HL-60 (cell line): ENCODE data around the gene DSG3.

Source experiments
- DNase-seq, 2 experiments: peaks; one replicate each; pipeline ENCODE4 v3.0.0-alpha.2; 2010 to 2020; ENCODE audit warnings: low read depth in 1 of 2, low spot score in 1 of 2
- H3K27ac ChIP-seq: fragments of 250-450 bp; sonication (Bioruptor Pico); replicated peaks from 2 replicates; pipeline ENCODE4 v1.5.1; 2020; ENCODE audit warnings: mild to moderate bottlenecking, moderate library complexity
- H3K27me3 ChIP-seq: fragments of 250-450 bp; sonication (Bioruptor Pico); 2 replicates; pipeline ENCODE4 v1.5.1; 2021; ENCODE audit warnings: mild to moderate bottlenecking, moderate library complexity; ENCODE audit not compliant: insufficient read depth, poor library complexity, severe bottlenecking
- H3K4me3 ChIP-seq: replicated peaks from 2 replicates; pipeline ENCODE4 v1.5.1; 2011; ENCODE audit warnings: mild to moderate bottlenecking, control low read depth, low read length; ENCODE audit not compliant: insufficient read depth
- GABPA ChIP-seq: IDR thresholded peaks from 2 replicates; pipeline ENCODE4 v1.6.1; 2012; ENCODE audit warnings: low read depth
- POLR2AphosphoS5 ChIP-seq: IDR thresholded peaks from 2 replicates; pipeline ENCODE4 v1.6.1; 2012; ENCODE audit warnings: low read depth
- SPI1 ChIP-seq: IDR thresholded peaks from 2 replicates; pipeline ENCODE4 v1.6.1; 2012; ENCODE audit warnings: low read depth, mild to moderate bottlenecking, borderline replicate concordance
- long read RNA-seq: library from polyadenylated mRNA; unstranded; transcript quantifications from one replicate; pipeline ENCODE4 v2.0.0, GENCODE V29; 2020
- TF ChIP-seq, protein P1 (sequence below): IDR thresholded peaks from one replicate; pipeline ENCODE4 v1.5.1; 2011; ENCODE audit warnings: low read length, control low read depth, inconsistent platforms; ENCODE audit not compliant: insufficient read depth
- TF ChIP-seq, protein P2 (sequence below): IDR thresholded peaks from 2 replicates; pipeline ENCODE4 v1.6.1; 2012; ENCODE audit warnings: low read depth; ENCODE audit not compliant: insufficient replicate concordance

Gene DSG3, protein sequence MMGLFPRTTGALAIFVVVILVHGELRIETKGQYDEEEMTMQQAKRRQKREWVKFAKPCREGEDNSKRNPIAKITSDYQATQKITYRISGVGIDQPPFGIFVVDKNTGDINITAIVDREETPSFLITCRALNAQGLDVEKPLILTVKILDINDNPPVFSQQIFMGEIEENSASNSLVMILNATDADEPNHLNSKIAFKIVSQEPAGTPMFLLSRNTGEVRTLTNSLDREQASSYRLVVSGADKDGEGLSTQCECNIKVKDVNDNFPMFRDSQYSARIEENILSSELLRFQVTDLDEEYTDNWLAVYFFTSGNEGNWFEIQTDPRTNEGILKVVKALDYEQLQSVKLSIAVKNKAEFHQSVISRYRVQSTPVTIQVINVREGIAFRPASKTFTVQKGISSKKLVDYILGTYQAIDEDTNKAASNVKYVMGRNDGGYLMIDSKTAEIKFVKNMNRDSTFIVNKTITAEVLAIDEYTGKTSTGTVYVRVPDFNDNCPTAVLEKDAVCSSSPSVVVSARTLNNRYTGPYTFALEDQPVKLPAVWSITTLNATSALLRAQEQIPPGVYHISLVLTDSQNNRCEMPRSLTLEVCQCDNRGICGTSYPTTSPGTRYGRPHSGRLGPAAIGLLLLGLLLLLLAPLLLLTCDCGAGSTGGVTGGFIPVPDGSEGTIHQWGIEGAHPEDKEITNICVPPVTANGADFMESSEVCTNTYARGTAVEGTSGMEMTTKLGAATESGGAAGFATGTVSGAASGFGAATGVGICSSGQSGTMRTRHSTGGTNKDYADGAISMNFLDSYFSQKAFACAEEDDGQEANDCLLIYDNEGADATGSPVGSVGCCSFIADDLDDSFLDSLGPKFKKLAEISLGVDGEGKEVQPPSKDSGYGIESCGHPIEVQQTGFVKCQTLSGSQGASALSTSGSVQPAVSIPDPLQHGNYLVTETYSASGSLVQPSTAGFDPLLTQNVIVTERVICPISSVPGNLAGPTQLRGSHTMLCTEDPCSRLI
- long read RNA-seq = 0 reads

DNA sequence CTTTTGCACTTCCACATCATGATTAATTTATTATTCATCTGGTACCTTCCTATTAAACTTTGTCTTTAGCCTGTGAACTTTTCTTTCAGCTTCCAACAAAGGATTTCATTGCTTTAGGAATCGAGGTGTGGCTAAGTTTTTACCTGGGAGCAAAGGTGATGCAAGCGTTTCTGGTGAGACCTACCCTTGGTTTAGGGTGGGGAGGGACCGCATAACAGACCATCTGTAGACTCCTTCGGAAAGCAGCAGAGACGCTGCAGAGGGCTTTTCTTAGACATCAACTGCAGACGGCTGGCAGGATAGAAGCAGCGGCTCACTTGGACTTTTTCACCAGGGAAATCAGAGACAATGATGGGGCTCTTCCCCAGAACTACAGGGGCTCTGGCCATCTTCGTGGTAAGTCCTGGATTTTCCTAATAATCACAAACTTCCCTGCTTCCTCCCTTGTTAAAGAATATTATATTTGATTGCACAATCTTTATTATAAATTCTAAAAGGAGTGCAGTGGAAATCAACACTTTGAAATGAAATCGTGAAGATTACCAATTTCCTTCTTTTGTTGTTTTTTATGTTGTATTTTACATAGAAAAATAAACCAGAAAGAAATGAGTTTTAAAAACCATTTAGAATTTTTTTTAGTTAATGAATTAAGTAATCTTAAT, at the start of gene DSG3:
TSS of gene DSG3 (plus strand) at position 212 of the 662 bp plus-strand sequence. CDS start at position 349, 137 bp downstream.
- TF ChIP-seq SPI1 (no peak), POLR2AphosphoS5 (no peak), GABPA (no peak)
- TF ChIP-seq, protein P1, sequence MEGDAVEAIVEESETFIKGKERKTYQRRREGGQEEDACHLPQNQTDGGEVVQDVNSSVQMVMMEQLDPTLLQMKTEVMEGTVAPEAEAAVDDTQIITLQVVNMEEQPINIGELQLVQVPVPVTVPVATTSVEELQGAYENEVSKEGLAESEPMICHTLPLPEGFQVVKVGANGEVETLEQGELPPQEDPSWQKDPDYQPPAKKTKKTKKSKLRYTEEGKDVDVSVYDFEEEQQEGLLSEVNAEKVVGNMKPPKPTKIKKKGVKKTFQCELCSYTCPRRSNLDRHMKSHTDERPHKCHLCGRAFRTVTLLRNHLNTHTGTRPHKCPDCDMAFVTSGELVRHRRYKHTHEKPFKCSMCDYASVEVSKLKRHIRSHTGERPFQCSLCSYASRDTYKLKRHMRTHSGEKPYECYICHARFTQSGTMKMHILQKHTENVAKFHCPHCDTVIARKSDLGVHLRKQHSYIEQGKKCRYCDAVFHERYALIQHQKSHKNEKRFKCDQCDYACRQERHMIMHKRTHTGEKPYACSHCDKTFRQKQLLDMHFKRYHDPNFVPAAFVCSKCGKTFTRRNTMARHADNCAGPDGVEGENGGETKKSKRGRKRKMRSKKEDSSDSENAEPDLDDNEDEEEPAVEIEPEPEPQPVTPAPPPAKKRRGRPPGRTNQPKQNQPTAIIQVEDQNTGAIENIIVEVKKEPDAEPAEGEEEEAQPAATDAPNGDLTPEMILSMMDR = no peak
- TF ChIP-seq, protein P2, sequence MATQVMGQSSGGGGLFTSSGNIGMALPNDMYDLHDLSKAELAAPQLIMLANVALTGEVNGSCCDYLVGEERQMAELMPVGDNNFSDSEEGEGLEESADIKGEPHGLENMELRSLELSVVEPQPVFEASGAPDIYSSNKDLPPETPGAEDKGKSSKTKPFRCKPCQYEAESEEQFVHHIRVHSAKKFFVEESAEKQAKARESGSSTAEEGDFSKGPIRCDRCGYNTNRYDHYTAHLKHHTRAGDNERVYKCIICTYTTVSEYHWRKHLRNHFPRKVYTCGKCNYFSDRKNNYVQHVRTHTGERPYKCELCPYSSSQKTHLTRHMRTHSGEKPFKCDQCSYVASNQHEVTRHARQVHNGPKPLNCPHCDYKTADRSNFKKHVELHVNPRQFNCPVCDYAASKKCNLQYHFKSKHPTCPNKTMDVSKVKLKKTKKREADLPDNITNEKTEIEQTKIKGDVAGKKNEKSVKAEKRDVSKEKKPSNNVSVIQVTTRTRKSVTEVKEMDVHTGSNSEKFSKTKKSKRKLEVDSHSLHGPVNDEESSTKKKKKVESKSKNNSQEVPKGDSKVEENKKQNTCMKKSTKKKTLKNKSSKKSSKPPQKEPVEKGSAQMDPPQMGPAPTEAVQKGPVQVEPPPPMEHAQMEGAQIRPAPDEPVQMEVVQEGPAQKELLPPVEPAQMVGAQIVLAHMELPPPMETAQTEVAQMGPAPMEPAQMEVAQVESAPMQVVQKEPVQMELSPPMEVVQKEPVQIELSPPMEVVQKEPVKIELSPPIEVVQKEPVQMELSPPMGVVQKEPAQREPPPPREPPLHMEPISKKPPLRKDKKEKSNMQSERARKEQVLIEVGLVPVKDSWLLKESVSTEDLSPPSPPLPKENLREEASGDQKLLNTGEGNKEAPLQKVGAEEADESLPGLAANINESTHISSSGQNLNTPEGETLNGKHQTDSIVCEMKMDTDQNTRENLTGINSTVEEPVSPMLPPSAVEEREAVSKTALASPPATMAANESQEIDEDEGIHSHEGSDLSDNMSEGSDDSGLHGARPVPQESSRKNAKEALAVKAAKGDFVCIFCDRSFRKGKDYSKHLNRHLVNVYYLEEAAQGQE = no peak
- Histone ChIP-seq H3K27ac (no peak within 1 kb of the TSS), H3K4me3 (no peak within 1 kb of the TSS), H3K27me3 (peaks cover 2% of the 10 kb centered on the region)
- DNase-seq = no peak

DNA sequence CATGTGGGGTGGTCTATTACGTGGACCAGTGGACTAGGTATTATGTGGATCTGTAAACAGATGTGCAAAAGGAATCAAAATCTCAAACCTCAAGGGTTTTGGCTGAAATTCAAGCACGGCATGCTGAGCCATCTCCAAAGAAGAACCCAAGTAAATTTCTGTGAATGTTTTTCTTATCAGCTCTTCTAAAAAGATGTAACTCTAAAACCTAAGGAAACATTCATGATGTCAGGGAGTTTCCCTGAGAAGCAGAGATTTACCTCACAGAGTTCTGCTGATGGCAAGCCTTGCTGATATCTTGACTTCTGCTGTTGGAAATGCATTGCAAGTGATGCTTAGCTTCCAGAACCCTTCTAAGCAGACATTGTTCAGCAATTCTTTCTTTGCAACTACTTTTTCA, 49.4 kb upstream of the DSG3 start:
- no peak overlapping the region for H3K27ac ChIP-seq
- no peak overlapping the region for H3K4me3 ChIP-seq

More for the DNA sequence above, 49.4 kb upstream of the DSG3 start:
- no peak for TF ChIP-seq POLR2AphosphoS5
- TF ChIP-seq, protein P2 = no peak
- no peak for TF ChIP-seq GABPA
- TF ChIP-seq, protein P1 = no peak
- no peak for TF ChIP-seq SPI1
- DNase-seq = no peak
- peaks cover 3% of the 10 kb centered on the region for H3K27me3 ChIP-seq
